ENCODE measurements around the gene RBM42. TPM values are rescaled to one million over a fixed set of nuclear protein-coding genes. Genes with fewer than 3 reads are reported as not detected.
"Not testable (repeated sequence)": the region's sequence is repeated elsewhere in the genome, so short reads cannot be mapped to it uniquely, and the experiment has no call there.

The RBM42 gene
- total RNA-seq, 4 donors from 2014 or later: 35.0 to 41.7 (median 39.6) TPM

DNA sequence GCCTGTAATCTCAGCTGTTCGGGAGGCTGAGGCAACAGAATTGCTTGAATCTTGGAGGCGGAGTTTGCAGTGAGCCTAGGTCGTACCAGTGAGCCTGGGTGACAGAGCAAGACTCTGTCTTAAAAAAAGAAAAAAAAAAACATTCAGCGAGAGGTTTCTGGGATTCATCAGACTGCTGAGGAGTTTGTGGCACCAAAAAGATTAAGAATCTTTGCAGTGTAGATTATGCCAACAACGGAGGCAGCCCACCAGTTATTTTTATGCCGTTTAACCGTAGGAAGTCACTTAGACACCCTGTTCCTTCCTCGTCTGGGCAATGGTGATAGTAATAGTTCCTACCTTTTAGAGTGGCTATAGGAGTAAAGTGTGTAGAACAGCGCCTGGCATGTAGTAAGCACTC, 21.7 kb downstream of the RBM42 start:
- ATAC-seq (ENCODE audit: low FRiP score): no peak
- TF ChIP-seq, protein P1, sequence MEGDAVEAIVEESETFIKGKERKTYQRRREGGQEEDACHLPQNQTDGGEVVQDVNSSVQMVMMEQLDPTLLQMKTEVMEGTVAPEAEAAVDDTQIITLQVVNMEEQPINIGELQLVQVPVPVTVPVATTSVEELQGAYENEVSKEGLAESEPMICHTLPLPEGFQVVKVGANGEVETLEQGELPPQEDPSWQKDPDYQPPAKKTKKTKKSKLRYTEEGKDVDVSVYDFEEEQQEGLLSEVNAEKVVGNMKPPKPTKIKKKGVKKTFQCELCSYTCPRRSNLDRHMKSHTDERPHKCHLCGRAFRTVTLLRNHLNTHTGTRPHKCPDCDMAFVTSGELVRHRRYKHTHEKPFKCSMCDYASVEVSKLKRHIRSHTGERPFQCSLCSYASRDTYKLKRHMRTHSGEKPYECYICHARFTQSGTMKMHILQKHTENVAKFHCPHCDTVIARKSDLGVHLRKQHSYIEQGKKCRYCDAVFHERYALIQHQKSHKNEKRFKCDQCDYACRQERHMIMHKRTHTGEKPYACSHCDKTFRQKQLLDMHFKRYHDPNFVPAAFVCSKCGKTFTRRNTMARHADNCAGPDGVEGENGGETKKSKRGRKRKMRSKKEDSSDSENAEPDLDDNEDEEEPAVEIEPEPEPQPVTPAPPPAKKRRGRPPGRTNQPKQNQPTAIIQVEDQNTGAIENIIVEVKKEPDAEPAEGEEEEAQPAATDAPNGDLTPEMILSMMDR (IDR thresholded peaks at IDR 0.05): no peak
- DNase-seq (ENCODE audit: low spot score): no peak

DNA sequence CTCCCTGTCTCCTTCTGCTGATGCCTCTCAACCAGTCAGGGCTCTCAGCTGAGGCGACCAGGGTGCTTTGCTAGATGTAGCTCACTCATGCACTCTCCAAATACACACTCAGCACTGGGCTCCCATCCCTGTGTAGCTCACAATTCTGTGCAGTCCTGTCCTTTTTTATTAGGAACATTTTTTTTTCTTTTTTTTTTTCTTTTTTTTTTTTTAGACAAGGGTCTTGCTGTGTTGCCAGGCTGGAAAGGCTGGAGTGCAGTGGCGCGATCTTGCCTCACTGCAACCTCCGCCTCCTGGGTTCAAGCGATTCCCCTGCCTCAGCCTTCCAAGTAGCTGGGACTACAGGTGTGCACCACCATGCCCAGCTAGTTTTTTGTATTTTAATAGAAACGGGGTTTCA, 26.0 kb downstream of the RBM42 start:
- not testable (repeated sequence) for DNase-seq (ENCODE audit: low spot score); ATAC-seq (ENCODE audit: low FRiP score)

DNA sequence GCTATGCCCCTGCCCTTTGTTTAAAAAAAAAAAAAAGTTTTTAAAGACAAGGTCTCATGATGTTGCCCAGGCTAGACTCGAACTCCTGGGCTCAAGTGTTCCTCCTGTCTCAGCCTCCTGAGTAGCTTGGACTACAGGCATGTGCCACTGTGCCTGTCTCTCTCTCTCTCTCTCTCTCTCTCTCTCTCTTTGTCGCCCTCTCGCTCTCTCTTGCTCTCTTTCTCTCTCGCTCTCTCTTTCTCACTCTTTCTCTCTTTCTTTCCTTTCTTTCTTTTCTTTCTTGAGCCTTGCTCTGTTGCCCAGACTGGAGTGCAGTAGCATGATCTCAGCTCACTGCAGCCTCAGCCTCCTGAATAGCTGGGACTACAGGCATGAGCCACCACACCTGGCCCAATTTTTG, 26.8 kb downstream of the RBM42 start:
- TF ChIP-seq, protein P1 (IDR thresholded peaks at IDR 0.05): no peak
- DNase-seq (ENCODE audit: low spot score): no peak
- no peak for ATAC-seq (ENCODE audit: low FRiP score)

DNA sequence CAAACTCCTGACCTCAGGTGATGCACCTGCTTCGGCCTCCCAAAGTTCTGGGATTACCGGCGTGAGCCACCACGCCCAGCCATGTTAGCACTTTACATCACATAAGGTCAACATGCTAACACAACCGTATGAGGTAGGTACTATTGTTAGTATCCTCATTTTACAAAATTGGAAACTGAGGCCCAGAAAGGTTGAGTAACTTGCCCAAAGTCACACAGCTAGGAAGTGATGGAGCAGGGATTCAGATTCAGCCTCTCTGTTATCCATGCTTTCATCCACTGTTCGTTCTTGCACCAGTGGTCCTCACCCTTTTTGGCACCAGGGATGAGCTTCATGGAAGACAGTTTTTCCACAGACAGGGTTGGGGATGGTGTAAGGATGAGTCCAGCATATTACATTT, 27.9 kb downstream of the RBM42 start:
- ATAC-seq (ENCODE audit: low FRiP score) (no peak), DNase-seq (ENCODE audit: low spot score) (no peak)
- TF ChIP-seq, protein P1 (IDR thresholded peaks at IDR 0.05): no peak

DNA sequence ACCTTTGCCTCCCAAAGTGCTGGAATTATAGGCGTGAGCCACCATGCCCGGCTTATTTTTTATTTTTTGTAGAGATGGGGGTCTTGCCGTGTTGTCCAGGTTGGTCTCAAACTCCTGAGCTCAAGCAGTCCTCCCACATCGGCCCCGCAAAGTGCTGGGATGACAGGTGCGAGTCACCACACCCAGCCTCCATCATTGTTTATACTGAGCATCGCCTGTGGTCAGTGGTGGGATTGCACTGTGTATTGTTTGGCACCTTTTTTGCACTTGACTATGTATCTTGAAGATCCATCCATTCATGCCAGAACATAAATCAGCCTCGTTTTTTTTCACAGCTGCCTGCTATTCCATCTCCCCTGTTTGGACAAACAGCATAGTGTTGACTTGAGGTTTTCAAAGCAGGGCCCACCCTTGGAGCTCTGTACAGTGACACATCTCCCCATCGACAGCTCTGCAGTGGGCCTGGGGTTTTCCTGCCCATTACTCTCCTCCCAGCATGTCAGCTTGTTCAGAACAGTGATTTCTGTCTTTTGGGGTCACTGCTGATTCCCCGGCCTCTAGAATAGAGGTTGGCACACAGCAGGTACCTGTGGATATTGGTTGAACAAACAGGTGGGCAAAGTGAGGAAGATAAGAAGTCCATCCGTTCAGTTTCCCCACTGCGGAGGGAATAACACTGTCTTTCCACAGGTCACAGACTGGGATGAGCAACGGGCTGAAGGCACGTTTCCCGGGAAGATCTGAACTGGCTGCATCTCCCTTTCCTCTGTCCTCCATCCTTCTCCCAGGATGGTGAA, 29.3 kb downstream of the RBM42 start:
- TF ChIP-seq, protein P1 (IDR thresholded peaks at IDR 0.05): no peak
- no peak for DNase-seq (ENCODE audit: low spot score)
- no peak for ATAC-seq (ENCODE audit: low FRiP score)

DNA sequence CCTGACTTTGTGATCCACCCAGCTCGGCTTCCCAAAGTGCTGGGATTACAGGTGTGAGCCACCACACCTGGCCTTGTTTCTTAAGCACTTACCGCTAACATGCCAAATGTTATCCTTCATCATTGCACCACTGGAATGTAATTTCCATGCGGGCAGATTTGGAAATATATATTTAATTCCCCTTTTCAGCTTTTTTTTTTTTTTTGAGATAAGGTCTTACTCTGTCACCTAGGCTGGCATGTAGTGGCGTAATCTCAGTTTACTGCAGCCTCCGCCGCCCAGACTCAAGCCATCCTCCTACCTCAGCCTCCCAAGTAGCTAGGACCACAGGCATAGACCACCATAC, 33.1 kb downstream of the RBM42 start:
- TF ChIP-seq, protein P1 (IDR thresholded peaks at IDR 0.05): no peak
- no peak for ATAC-seq (ENCODE audit: low FRiP score)
- DNase-seq (ENCODE audit: low spot score): no peak

DNA sequence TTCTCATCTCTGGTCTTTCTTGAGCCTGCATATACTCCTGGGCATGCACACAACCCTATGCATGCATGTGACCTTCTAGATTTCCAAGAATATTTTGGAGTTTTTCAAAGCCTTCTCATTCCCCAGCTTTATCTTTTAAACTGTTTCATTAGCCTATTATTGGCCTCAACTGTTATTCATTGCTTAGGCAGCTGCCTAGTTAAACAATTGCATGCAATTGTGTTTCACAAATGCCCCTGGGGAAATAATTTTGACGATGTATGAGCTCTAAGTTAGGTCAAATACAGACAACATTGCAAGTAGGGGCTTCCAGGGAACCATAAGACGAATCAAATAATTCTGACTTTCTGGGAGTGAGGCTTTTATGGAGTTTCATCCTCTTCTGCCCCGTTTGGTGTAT, 35.1 kb downstream of the RBM42 start:
- no peak for DNase-seq (ENCODE audit: low spot score)
- TF ChIP-seq, protein P1 (IDR thresholded peaks at IDR 0.05): no peak

More for the DNA sequence above, 35.1 kb downstream of the RBM42 start:
- ATAC-seq (ENCODE audit: low FRiP score): no peak
